ENCODE results near the gene SALL2.
"Not testable (repeated sequence)": the region's sequence is repeated elsewhere in the genome, so short reads cannot be mapped to it uniquely, and the experiment has no call there.

SALL2 gene

DNA sequence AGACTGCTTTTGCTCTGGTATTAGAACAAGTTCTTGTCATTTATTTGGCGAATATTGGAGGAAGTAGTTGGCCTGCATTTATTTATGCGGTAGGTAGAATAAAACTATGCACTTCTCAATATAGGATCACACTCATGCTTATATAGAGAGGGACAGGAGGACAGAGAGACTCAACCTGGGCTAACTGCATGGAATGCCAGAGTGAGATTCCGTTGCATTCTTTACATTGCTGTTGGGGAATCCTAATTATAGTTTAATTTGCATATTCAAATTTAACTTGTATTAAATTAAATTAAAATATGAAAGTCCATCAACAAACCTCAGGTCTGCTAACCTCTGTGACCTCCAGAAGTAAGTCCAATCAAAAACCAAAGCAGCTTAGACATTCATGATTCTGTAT lies 27.1 kb upstream of the SALL2 start:
- TF ChIP-seq, protein P1, sequence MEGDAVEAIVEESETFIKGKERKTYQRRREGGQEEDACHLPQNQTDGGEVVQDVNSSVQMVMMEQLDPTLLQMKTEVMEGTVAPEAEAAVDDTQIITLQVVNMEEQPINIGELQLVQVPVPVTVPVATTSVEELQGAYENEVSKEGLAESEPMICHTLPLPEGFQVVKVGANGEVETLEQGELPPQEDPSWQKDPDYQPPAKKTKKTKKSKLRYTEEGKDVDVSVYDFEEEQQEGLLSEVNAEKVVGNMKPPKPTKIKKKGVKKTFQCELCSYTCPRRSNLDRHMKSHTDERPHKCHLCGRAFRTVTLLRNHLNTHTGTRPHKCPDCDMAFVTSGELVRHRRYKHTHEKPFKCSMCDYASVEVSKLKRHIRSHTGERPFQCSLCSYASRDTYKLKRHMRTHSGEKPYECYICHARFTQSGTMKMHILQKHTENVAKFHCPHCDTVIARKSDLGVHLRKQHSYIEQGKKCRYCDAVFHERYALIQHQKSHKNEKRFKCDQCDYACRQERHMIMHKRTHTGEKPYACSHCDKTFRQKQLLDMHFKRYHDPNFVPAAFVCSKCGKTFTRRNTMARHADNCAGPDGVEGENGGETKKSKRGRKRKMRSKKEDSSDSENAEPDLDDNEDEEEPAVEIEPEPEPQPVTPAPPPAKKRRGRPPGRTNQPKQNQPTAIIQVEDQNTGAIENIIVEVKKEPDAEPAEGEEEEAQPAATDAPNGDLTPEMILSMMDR (conservative IDR thresholded peaks at IDR 0.05; ENCODE audit: control insufficient read depth, insufficient read depth, low read depth, low read length): no peak
- DNase-seq (ENCODE audit: low read depth): no peak

DNA sequence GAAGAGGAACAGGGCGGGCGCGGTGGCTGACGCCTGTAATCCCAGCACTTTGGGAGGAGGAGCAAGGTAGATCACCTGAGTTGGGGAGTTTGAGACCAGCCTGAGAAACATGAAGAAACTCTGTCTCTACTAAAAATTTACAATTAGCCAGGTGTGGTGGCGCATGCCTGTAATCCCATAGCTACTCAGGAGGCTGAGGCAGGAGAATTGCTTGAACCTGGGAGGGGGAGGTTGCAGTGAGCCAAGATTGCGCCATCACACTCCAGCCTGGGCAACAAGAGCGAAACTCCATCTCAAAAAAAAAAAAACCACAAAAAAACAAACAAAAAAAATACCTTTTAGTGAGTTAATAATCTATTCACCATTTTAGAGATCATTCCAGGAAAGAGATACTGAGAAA lies 18.4 kb upstream of the SALL2 start:
- H3K4me3 ChIP-seq (ENCODE audit: control insufficient read depth, low read depth, low read length); DNase-seq (ENCODE audit: low read depth): not testable (repeated sequence)

More for the DNA sequence above, 27.1 kb upstream of the SALL2 start:
- no peak overlapping the region for H3K4me3 ChIP-seq (ENCODE audit: control insufficient read depth, low read depth, low read length)

DNA sequence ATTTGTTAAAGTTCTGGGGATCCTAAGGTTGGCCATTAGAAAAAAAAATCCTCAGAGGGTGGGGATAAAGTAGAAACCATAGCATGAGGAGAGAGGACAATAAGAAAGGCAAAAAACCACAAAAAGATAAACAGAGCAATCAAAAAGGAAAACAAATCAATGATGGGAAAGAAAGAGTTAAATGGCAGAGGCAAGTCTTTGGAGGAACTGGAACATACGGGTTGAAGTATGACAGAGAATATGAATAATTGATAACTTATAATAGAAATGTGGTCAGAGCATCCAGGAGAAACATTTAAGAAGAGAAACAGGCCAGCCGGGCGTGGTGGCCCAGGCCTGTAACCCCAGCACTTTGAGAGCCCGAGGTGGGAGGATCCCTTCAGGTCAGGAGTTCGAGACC lies 17.8 kb upstream of the SALL2 start:
- H3K4me3 ChIP-seq (ENCODE audit: control insufficient read depth, low read depth, low read length): no peak overlapping the region
- TF ChIP-seq, protein P1 (conservative IDR thresholded peaks at IDR 0.05; ENCODE audit: control insufficient read depth, insufficient read depth, low read depth, low read length): no peak
- DNase-seq (ENCODE audit: low read depth): no peak

- no peak overlapping the region for H3K4me3 ChIP-seq (ENCODE audit: control insufficient read depth, low read depth, low read length)
- TF ChIP-seq, protein P1 (conservative IDR thresholded peaks at IDR 0.05; ENCODE audit: control insufficient read depth, insufficient read depth, low read depth, low read length): no peak
- DNase-seq (ENCODE audit: low read depth): no peak
Observed at GRCh38 chr14:21543521-21543960, 17.4 kb upstream of the SALL2 start.

GRCh38 chr14:21541413-21542074 lies 15.4 kb upstream of the SALL2 start:
- no peak for DNase-seq (ENCODE audit: low read depth)
- H3K4me3 ChIP-seq (ENCODE audit: control insufficient read depth, low read depth, low read length): no peak overlapping the region
- TF ChIP-seq, protein P1 (conservative IDR thresholded peaks at IDR 0.05; ENCODE audit: control insufficient read depth, insufficient read depth, low read depth, low read length): no peak

DNA sequence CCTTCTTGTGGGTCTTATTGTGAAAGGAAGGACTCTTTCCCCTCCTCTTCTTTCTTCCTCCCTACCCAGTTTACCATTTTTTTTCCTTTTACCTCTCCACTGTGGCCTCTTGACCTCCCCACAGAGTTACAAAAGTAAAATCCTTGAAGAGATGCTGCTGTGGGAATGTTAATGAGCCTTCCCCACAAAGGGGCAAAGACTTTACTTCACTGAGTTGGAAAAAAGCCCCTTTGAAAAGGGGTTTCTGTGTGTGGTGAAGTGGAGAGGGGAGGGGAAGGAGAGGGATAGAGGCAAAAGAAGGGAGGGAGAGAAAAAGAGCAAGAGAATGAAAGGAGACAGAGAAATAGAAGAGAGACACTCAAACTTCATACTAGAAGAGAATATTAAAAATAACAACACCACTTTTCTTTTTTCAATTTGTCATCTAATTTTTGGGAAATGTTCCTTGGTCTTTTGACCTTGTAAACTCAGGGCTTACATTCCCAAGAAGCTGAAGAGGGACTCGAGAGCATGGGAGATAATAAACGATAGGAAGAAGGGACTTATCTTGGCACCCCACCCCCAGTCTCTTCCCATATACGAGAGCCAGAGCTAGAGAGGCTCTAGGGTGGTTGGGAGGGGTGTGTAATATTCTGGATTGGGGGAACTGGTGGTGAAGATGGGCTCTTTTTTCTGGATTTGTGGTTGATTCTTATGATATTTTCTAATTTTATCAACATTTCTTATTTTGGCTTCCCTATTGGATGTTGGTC lies 13.2 kb upstream of the SALL2 start:
- no peak for DNase-seq (ENCODE audit: low read depth)
- no peak overlapping the region for H3K4me3 ChIP-seq (ENCODE audit: control insufficient read depth, low read depth, low read length)
- TF ChIP-seq, protein P1 (conservative IDR thresholded peaks at IDR 0.05; ENCODE audit: control insufficient read depth, insufficient read depth, low read depth, low read length): no peak

DNA sequence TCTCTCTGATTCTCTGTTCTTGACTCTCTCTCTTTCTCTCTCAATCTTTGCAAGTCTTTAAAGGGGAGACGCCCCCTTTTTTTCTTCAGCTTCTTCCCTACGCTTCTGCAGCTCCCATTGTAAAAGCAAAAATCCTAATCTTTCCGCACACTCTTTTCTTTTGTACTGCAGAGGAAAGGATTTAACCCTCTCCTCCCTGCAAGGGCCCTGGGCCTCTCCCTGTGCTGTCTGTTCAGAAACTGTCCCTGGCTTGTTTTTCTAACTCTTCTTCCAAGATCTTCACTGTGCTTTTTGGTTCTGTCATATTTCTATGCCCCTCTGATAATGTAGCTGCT lies 10.9 kb upstream of the SALL2 start:
- H3K4me3 ChIP-seq (ENCODE audit: control insufficient read depth, low read depth, low read length): no peak overlapping the region

More for the DNA sequence above, 10.9 kb upstream of the SALL2 start:
- no peak for DNase-seq (ENCODE audit: low read depth)
- TF ChIP-seq, protein P1 (conservative IDR thresholded peaks at IDR 0.05; ENCODE audit: control insufficient read depth, insufficient read depth, low read depth, low read length): no peak
